ENCODE measurements around the gene PEX10.
"Not testable (repeated sequence)": the region's sequence is repeated elsewhere in the genome, so short reads cannot be mapped to it uniquely, and the experiment has no call there.

The PEX10 gene

DNA sequence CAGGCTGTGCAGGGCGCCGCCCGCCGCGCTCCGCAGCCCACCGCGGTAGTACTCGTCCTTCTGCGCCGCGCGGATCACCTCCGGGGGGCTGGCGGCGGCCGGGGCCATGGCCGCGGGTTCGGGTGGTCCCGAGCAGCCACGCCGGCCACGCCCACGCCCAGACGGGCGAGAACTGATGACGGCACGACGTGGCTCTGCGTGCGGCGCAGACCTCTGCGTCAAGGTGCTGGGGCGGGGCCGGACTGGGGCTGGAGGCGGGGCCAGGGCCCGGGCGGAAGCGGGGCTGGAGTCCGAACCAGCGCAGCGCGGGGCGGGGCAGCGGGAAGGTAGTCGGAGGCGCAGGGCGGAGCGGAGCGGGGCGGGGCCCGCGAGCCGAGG is at the start of gene PEX10:
TSS of gene PEX10 (minus strand) at position 170 of the 378 bp plus-strand sequence. CDS start at position 108, 62 bp downstream.
- peak; percentile 58 for DNase-seq

DNA sequence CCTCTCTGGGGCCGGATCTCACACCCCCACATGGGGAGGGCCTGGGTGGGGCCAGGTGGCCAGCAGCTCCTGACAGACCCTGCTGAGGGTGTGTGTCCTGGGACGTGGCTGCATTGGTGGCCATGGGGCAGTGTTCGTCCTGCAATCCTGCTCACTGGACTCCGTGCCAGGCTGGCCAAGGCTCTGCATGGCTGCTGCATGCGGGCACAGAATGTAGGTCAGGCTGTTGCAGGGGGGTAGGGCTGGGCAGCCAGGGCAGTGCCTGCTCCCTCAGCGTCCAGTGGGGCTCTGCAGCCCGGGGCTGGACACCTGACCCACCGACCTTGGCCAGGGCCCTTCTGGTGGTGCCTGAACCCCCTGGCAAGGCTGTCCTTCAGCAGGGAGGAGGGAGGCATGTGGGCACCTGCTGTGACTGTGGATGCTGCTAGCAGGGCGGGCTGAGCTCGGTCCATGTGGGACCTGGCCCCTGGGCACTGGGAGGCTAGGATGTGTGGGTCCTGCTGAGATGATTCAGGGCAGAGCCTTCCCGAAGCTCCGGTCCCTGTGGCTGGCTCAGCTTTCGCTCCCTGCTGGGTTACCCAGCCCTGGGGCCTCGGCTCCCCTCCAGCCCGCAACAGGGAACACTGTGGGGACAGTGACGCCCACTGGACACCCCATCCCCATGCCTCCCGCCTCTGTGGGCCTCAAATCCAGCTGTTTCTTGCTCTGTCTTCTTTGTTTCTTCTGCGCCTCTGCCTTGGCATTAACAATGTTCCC is 48.8 kb upstream of the PEX10 start:
- no peak for DNase-seq

DNA sequence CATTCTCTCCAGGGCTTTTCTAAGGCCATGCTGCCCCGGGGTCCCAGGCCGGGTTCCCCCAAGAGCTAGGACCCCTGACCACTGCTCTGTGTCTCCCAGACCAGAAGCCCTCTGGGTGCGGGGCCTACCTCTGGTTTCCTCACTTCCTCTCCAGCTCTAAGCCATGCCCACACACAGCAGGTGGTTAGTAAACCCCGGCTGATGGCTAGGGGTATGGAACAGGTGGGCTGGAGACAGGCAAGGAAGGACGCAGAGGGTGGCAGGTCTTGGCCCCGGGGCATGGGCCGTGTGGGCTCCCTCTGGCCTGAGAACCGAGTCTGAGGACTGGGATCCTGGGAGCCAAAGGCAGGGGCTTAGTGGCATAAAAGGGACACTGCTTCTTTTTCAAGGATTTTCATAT is 47.8 kb upstream of the PEX10 start:
- DNase-seq: no peak

DNA sequence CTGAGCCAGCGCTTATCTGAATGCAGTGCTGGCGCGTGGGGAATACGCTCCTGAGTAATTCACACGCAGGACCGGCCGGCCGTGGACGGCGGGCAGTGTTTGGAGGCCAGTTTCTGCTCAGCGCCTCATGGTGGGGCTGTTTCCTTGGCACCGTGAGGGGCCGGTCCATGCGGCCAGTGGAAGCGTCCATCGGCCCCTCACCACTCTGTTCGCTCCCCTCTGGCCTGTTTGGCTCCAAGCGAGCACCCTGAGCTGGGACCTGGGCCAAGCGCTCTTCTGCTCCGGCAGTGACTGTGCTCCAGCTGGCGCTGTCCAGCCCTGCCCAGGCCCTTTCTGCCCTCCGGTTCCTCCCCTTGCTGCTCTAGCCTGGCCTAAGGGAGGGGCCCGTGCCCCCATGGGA is 47.4 kb upstream of the PEX10 start:
- DNase-seq: no peak

DNA sequence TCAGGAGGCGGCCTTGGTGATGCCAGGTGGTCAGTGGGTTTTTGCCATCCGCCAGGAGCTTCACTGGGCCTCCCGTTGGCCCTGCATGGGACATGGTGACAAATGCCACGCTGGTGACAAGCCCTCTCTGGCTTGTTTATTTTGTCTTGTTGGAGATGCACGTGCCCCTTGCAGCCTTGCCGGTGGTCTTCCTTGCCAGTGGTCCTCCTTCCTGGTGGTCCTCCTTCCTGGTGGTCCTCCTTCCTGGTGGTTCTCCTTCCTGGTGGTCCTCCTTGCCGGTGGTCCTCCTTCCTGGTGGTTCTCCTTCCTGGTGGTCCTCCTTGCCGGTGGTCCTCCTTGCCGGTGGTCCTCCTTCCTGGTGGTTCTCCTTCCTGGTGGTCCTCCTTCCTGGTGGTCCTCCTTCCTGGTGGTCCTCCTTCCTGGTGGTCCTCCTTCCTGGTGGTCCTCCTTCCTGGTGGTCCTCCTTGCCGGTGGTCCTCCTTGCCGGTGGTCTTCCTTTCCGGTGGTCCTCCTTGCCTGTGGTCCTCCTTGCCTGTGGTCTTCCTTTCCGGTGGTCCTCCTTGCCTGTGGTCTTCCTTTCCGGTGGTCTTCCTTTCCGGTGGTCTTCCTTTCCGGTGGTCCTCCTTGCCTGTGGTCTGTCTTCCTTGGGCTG is 46.9 kb upstream of the PEX10 start:
- DNase-seq: not testable (repeated sequence)

DNA sequence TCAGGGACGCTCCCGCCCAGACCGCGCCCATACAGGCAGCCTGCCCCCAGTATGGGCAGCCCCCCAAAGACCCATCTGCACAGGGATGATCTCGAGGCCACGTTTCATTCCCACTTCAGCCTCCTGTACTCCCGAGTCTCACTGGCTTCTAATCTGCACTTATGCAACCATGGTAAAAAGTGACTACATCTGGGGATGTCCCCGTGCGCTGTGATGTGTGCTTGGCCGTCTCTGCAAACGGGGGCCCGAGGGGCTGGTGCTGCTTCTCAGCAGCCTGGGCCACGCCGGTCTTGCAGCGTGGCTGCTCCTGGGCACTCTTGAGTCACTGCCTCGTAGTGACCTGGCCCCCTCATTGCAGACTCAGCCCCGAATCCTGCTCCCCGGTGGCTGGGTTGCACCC is 46.3 kb upstream of the PEX10 start:
- no peak for DNase-seq

DNA sequence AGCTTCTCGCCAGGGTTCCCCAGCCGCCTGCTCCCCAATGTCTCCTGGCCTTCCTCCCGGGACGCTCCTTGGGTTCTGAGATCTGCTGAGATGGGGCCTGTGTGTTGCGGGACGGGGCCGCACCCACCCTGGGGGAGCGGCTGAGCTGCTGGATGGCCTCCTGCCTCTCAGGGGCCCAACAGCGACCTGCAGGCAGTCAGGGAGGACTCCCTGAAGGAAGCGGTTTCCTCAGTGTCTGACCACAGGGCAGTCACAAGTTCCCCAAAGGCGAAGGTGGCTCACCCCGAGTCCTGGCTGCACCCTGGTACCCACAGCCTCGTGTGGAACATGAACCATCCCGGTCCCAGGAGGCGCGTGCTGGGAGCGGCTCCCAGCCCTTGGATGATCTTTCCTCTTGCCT is 45.1 kb upstream of the PEX10 start:
- no peak for DNase-seq

DNA sequence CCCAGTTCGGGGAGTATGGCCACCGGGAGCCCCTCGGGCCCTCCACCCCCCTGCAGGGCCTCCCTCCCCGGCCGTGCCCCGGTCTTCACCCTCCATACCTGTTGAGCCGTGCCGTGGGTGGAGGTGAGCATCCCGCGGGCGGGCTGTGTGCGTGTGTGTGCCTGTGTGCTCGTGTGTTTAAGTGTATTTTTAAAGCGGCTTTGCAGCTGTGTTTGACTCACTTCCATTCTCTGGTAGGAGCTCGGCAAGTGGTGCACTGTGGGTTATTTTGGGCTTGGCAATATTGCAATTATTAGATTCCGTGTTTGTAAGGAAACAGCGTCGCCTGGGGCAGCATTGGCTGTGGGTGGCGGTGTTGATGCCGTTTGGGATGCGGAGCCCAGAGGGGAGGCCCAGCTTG is 43.4 kb upstream of the PEX10 start:
- no peak for DNase-seq

DNA sequence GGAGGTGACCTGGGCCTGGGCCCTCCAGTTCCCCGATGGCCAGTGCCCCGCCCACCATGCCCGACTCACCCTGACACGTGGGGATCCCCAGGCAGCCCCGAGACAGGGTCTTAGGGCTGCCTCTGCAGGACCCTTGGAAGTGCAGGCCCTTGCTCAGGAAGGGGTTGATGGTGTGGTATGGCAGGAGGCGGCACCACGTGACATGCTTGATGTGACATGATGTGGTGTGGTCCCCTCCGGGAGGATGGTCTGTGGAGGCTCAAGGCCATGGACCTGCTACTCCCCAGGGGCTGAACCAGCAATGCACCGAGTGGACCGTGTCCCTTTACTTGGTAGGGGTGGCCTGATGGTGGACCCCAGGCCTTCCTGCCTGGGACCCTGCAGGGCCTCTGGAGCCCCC is 41.9 kb upstream of the PEX10 start:
- DNase-seq: no peak

DNA sequence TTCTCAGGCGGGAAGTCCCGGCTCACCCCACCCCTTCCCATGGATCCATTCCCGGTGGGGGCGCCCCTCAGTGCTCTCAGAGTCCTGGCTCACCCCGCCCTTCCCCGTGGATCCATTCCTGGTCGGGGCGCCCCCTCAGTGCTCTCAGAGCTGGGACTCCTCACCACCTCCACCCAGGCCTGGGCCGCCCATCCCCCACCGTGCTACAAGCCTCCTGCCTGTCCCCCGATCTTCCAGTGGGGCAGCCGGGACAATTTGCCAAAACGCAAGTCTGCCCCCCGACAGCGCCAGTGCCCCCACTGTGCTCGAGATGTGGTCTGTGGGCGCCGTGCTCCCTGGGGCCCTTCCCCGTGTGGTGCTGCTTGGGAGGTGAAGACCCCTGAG is 40.6 kb upstream of the PEX10 start:
- DNase-seq: no peak

DNA sequence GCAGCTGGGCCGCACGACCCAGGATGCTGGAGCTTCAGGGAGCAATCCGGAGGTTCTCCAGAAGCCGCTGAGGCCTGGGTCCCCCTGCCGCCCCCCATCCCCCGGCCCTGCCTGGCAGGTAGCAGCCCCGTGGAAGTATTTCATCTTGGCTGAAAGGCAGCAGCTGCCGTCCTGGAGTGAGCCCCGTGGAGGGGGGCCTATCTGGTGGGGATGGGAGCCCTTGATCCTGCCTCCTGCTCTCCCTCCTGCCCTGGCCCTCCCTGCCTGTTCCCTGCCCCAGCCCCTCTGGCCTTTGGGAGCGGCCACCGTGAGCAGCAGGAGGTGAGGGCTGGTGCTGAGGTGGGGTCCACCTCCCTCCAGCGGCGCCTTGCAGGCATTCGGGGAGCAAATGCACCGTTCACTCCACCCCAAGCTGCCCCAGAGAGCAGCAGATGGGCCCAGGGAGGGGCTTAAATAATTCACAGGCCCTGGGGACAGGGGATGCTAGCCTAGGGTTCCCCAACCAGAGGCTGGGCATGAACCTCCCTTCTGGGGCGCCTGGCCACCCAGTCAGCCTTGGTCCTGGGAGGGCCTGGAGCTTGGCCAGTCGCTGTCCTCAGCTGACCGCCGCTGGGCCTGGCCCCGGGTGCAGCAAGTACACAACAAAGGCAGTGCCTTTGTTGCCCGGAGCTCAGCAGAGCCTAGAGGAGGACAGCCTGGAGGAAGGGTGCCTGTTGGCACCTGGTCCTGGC is 40.0 kb upstream of the PEX10 start:
- no peak for DNase-seq

DNA sequence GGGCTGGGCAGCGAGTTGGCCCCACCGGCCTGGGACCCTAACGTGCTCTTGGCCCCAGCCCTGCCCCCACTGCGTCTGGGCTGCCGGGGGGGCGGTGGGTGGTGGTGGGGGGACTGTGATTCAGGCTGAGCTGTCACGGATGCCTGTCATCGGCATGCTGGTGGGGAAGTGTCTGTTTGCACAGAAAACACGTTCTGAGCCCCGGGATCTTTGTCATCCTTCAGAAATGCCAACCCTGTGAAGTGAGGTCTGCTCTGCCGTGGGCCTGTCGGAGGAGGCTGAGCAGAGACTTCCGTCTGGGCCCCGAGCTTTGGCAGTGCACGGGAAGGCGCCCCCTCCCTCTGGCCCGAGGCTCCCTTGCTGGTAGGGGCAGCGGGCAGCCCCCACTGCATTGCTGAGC is 39.4 kb upstream of the PEX10 start:
- no peak for DNase-seq

DNA sequence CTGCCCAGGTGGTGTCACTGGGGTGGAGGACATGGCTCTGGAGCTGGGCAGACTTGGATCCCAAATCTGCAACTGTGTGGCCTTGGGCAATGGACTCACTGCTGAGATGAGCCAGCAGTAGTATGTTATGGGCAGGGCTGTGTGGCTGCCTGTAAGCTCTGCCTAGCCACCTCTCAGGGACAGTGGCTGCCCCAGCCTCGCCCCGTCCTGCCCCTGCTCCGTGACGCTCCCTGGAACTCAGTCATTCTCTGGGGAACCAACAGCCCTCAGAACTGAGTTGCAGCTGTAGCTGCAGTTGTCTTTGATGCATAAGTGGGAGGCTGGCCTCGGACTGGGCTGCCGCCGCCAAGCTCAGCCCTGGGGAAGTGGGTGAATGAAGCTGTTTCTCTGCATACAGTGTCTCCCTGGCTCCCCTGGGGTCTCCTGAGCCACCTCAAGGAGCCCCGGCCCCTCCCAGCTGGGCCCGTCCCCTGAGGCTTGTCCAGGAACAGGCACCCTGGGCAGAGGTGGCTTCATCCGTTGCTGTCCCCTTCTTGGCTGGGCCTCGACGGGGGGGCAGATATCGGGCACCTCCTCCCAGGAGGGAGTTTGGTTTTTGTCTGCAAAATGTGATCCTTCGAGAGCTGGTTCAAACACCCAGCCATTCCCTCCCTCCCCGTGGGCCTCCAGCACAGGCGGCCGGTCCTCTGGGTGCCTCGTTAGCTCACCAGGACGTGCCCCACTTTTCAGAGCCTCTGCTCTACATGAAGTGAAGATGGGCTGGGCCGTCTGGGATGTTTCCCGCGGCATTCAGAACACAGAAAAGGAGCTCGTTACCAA is 37.5 kb upstream of the PEX10 start:
- DNase-seq: no peak

DNA sequence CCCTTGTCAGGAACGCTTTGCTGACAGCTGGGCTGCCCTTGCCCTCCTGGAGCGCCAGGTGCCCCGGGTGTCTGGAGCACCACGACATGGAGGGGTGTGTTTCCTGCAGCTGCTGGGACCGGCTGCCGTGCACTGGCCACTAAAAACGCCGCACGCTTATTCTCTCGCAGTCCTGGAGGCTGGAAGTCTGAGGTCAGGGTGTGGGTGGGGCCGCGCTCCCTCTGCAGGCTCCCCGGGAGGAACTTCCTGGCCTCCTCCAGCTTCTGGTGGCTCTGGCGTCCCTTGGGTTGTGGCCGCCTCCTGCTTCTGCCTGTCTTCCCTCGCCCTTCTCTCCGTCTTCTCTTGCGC is 35.7 kb upstream of the PEX10 start:
- no peak for DNase-seq

DNA sequence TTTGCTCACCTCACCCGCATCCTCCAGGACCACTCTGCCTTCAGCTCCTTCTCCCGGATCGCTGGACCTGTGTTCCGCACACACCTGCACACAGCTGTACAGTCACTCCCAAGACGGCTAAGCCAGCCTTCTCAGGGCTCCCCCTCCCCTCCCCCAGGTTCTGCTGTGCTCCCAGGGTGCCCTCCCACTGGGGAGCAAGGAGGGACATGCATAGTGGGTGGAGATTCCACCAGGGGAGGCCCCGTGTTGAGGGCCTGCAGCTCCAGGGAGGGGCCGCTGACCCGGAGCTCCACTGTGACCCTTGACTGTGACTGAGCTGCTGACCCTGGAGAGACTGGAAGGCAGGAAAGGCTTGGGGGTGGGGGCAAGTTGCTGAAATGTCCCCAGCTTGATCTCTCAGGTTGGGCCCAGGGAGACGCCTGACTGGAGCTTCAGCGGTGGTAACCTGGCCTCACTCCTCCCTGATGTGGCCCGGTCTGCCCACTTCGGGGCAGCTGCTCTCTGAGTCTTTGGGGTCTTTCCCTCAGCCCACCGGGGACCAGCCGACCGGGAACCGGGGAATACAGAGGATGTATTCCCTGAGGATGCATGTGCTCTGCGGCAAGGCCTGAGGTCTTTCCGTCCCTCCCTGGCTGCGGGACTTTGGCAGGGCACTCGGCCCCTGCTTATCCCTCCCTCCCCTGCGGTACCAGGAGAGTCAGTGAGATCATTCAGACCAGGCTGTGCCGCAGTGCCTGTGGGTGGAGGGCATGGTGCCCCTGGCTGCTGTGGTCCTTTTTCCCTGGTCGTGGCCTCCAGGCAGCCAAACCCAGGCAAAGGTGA is 35.1 kb upstream of the PEX10 start:
- DNase-seq: no peak

DNA sequence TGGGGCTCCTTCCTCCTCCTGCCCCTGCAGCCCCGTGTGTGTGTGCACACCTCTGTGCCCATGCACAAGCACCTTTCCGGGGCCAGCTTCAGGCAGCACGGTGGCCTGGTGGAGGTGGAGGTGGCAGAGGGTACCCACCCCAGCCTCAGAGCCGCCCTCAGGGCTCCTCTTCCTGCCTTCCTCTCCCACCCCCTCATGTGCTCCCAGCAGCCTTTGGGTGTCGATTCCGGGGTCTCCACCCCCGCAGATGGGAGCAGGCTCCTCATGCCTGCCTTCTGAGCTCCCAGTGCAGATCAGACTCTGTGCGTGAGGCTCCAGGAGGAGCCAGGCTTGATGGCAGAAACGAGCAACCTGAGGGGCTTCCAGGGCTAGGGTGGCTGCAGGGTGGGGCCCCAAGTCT is 34.5 kb upstream of the PEX10 start:
- no peak for DNase-seq

DNA sequence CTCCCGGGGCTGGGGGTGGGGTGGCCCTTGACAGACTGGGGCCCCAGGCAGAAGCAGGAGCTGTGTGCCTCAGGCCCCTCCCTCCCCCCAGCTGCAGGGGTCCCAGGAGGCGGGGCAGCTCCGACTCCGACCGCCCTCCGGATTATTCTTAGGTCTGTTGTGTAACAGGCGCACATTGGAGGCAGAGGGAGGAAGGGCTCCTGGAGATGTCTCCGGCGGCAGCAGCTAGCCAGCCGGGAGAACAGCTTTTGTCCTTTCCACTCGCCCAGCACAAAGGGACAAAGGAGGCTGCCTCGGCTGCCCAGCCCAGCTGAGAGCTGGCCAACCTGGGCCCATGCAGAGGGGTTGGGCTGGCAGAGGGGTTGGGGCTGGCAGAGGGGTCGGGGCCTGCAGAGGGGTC is 34.0 kb upstream of the PEX10 start:
- DNase-seq: no peak

DNA sequence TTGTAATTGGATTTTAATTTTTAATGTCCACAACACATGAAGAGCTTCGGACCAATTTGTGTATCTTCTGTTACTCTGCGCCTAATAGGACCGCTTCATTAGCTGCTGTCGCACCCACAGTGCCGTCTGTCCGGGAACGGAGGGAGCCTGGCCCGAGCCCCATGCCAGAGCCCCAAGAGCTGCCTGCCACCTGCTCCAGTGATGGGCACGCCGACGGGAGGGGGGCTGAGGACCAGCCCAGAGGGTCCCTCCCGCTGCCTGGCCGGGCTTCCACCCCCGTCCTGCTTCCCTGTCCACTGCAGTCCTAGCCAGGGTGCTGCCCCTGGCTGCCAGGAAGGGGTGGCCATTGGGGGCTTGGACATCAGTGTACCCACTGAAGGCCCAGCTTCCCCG is 33.5 kb upstream of the PEX10 start:
- DNase-seq: no peak

DNA sequence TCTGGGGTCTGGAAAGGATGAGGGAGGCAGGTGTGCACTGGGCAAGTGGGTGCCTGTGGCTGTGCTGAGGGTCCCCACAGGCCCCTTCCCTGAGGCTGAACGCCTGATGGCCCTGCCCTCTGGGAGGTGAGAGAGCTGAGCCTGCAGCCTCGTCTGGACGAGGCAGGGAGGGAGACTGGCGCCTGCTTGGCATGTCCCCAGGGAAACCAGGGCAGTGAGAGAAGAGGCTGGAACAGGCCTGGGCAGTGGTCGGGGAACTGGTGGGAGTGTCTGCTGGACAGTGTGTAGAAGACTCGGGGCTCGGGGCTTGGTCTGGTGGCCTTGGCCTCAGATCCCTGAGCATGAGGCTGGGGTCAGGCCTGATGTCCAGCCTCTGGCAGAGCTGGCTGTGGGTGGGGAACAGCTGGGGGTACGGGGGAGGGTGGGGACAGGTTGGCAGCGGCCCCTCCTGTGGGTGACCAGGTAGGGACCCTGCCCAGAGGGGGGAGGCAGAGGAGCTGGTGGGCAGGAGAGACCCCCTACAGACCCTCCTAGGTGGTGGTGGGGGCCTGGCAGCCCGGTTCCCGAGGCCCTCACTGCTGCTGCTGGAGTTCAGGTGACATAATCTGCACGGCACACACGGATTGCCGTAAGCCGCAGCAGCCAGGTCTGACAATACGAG is 32.9 kb upstream of the PEX10 start:
- DNase-seq: no peak

DNA sequence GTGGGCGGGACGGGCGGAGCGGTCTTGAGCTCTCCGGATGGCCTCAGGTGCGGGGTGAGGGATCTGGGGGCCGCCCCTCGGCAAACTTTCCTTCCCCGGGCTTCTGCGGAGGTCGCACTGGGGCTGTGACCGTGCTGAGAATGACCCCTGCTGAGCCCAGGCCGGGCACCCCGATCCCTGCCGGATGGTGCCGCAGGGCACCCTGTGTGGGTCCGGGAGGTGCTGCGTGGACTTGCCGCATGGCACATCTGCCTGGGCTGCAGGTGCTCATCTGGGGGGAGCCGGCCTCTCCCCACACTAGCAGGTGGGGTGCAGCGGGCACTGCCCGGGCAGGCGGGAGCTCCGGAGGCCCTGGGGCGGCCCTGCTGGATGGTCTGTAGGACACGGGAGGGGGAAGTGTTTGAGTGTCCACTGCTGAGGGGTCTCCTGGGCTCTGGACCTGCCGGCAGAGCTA is 31.8 kb upstream of the PEX10 start:
- no peak for DNase-seq

DNA sequence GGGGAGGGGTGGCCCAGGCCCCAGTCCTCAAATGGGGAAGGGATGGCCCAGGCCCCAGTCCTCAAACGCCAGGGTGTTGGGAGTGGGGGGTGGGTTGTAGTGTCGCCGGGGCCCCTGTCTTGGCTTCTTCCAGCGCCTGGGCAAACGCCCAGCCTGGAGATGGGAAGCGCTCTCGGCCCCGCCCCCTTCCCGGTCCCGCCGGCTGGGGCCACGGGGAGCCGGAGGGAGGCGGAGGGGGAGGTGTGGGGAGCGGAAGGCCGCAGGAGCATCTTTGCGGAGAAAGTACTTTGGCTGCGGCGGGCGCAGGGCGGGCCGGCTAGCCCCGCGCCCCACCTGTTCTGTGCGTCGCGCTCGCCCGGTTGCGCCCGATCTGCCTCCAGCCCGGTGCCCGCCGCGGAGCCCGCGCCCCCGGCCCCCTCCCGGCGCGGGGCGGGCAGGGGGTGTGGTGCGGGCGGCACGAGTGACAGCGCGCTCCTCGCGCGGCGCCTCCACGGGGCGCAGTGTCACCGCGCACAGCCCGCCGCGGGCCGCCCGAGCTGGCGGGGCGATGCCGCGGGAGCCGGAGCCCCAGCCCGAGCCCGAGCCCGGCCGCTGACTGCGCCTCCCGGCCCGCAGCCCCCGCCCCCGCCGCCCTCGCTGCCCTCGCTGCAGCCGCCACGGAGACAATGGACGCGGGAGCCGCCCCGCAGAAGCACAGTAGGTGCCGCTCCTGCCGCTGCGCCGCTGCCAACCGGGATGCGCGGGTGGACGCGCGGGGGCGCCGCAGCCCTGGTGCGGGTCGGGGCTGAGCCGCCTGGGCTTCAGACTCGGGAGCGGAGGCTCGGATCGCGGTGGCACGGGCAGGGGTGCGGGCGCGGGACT is 31.1 kb upstream of the PEX10 start:
- no peak for DNase-seq
